GM19468 (cell line): ENCODE results near the gene ACTRT1.

ENCODE experiments used
- ATAC-seq: cut with Tn5 transposase; IDR thresholded peaks from one replicate; pipeline ENCODE4 v1.9.1; 2021; ENCODE audit warnings: mild to moderate bottlenecking, moderate library complexity, moderate number of reproducible peaks; ENCODE audit not compliant: unreplicated experiment; ENCODE audit errors: extremely low read depth

ACTRT1 gene

GRCh38 chrX:128052303-128052702 is at the start of gene ACTRT1:
TSS of gene ACTRT1 (minus strand) at chrX:128052403. CDS start at chrX:128052206, 197 bp downstream.
- ATAC-seq, result no peak

- ATAC-seq, result no peak
Observed at GRCh38 chrX:128078545-128078944, 26.3 kb upstream of the ACTRT1 start.

- no peak for ATAC-seq
Observed at GRCh38 chrX:128057421-128057820, 5.2 kb upstream of the ACTRT1 start.

GRCh38 chrX:128051526-128051925 is 677 bp downstream of the ACTRT1 start:
- no peak for ATAC-seq

- ATAC-seq, result no peak
Observed at GRCh38 chrX:128035318-128035717, 16.9 kb downstream of the ACTRT1 start.

- ATAC-seq, result no peak
Observed at GRCh38 chrX:128021566-128021965, 30.6 kb downstream of the ACTRT1 start.

- no peak for ATAC-seq
Observed at GRCh38 chrX:128020701-128021100, 31.5 kb downstream of the ACTRT1 start.

- no peak for ATAC-seq
Observed at GRCh38 chrX:128019218-128019617, 33.0 kb downstream of the ACTRT1 start.

- no peak for ATAC-seq
Observed at GRCh38 chrX:128012015-128012414, 40.2 kb downstream of the ACTRT1 start.

GRCh38 chrX:128007882-128008281 is 44.3 kb downstream of the ACTRT1 start:
- no peak for ATAC-seq
